ENCODE data around the gene LHX2.

The LHX2 gene

DNA sequence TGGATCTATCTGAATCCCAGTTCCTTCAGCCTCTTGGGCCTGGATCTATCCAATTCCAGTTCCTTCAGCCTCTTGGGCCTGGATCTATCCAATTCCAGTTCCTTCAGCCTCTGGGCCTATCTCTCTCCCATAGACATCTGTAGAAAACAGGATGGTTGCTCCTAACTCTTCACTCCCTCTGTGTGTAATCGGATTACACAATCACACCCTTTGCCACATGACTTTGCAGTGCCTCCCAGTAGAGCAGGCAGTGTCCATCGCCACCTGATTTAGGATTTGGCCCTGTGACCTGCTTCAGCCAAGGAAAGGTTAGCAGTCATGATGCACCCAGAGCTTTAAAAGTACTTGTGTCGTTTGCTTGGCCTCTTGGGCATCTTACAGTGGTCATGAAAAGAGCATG is 56.7 kb downstream of the LHX2 start:
- DNase-seq = no peak

DNA sequence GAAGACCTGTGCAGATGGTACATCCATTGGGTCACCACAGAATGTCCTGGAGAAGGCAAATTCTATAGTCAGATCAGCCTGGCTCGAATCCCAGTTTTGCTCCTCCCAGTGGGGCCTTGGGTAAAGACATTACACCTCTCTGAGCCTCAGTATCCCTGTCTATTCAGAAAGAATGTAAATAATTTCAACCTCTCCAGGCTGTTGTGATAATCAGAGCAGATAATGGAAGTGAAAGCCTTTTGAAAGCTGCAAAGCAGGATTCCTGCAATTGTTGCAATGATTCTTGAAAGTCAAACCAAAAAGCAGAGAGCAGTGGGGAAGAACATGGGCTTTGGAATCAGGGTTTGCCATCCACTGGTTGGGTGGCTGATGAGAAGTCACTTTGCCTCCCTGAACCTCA is 63.2 kb downstream of the LHX2 start:
- no peak for DNase-seq

GRCh38 chr9:124075761-124076160 is 64.2 kb downstream of the LHX2 start:
- DNase-seq = no peak

DNA sequence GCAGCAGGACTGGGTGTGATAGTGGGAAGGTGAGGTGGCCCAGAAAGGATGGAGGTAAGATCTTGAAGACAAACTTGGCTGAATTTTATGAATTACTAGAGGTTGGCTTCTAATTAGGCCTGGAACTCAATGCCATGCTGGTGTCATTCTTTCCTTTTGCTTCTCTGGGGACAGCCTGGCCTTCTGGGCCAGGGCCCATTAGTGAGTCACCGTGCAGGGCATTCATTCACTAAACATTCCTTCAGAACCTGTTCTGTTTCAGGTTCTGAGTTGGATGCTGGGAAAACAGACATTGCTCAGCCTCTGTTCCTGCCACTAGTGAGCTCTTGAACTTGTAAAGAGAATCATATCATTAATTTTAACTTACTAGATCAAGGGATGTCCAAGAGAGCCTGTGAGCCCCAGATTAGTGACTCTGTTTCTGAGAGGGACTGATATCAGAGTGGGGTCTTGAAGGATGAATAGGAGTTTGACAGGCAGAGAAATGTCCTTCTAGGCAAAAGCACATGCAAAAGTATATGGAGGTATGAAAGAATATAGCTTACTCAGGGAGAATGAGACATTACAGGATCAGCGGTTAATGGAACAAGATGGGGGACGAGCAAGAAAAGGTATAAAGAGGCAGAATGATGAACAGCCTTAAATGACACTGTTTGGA is 66.5 kb downstream of the LHX2 start:
- peak; percentile 32 for DNase-seq

GRCh38 chr9:124078641-124079040 is 67.1 kb downstream of the LHX2 start:
- DNase-seq = peak; percentile 61

DNA sequence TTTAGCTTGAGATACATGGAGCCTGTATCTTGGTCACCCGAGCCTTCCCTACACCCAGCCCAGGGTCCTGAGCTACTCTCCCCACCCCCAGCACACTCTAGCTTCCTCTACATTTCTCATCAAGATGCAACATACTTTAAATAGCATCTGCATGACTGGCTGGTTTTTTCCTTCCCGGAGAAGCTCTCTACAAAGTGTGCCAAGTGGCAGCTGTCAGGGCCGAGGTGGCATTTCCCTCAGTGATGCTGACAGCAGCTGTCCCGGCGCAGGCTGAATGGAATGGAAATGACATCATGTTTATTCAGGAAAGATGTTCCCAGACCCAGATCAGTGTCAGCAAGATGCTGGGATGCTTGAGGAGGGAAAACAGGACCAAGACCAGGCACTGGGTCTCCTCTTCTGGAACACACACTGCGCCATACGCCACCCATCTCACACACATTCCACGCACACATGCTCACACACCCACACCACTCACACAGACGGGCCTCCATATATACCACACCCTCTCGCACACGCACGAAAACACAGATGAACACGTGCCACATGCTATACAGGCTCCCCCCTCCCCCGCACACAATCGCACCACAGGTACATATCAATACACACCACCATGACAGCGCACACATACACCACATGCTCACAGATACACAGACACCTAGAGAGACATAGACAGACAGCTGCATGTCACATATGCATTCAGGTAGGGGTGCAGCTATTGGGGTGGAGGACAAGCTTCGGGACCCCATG is 67.8 kb downstream of the LHX2 start:
- peak; percentile 89 for DNase-seq

DNA sequence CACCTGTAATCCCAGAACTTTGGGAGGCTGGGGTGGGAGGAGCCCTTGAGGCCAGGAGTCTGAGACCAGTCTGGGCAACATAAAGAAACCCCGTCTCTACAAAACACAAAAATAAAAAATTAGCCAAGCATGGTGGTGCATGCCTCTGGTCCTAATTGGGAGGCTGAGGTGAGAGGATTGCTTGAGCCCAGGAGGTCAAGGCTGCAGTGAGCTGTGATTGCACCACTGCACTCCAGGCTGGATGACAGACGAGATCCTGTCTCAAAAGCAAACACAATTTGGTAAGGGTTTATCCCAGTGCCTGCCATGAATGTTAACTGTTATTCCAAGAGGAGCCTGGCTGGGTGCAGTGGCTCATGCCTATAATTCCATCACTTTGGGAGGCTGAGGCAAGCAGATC is 71.1 kb downstream of the LHX2 start:
- no peak for DNase-seq
